Panc1 (cell line): ENCODE results near the gene FAM118A. TPM values are rescaled to one million over a fixed set of nuclear protein-coding genes. Genes with fewer than 3 reads are reported as not detected.

Source experiments
- ATAC-seq: fragments of 200-7000 bp; cut with Tn5 transposase; 2 replicates; pipeline ENCODE4 v1.9.1; 2020; ENCODE audit warnings: mild to moderate bottlenecking, moderate library complexity
- BruUV-seq: library from RNA; stranded (reverse); fragments of 400-500 nt; replicated peaks from 2 replicates; lab custom pipeline; 2021; lab: Mats Ljungman, UMichigan
- CTCF ChIA-PET: fragments of 300-600 bp; sonication (Branson Sonifier 250); formaldehyde crosslinking; loops from one replicate; lab custom pipeline; 2022; ENCODE audit warnings: antibody characterized with exemption; lab: Charles Lee
- POLR2A ChIA-PET: fragments of 300-600 bp; sonication (Branson Sonifier 250); formaldehyde crosslinking; loops from one replicate; lab custom pipeline; 2022; ENCODE audit warnings: antibody characterized with exemption; lab: Charles Lee
- DNase-seq: peaks from one replicate; pipeline ENCODE4 v3.0.0-alpha.2; 2010; ENCODE audit warnings: low read depth, low spot score
- H3K27ac ChIP-seq: 2 replicates; pipeline ENCODE4 v1.5.1; 2011; ENCODE audit warnings: mild to moderate bottlenecking, low read length, inconsistent platforms
- H3K27me3 ChIP-seq: fragments of 200-500 bp; sonication (Bioruptor generic); 2 replicates; pipeline ENCODE4 v1.6.0; 2014; ENCODE audit warnings: low read length, inconsistent platforms; ENCODE audit not compliant: control insufficient read depth, insufficient read depth
- H3K36me3 ChIP-seq: fragments of 200-500 bp; sonication (Bioruptor generic); 2 replicates; pipeline ENCODE4 v1.5.1; 2014; ENCODE audit warnings: inconsistent platforms, mild to moderate bottlenecking, low read length, moderate library complexity; ENCODE audit not compliant: control insufficient read depth, insufficient read depth
- H3K4me1 ChIP-seq: 2 replicates; pipeline ENCODE4 v1.5.1; 2011; ENCODE audit warnings: inconsistent platforms, mild to moderate bottlenecking, low read length, moderate library complexity; ENCODE audit not compliant: control insufficient read depth, insufficient read depth
- H3K4me3 ChIP-seq, 2 experiments: 2 replicates each; pipeline ENCODE4 v1.5.1; 2011 to 2012; ENCODE audit warnings: low read depth in 2 of 2, low read length in 2 of 2, mild to moderate bottlenecking in 2 of 2, inconsistent platforms in 1 of 2, moderate library complexity in 1 of 2
- H3K9me3 ChIP-seq: fragments of 200-500 bp; sonication (Bioruptor generic); 2 replicates; pipeline ENCODE4 v1.5.1; 2014; ENCODE audit warnings: low read depth, mild to moderate bottlenecking, inconsistent platforms, low read length, moderate library complexity; ENCODE audit not compliant: control insufficient read depth, insufficient read depth
- POLR2AphosphoS5 ChIP-seq: IDR thresholded peaks from 2 replicates; pipeline ENCODE4 v1.6.1; 2012; ENCODE audit warnings: mild to moderate bottlenecking, low read depth, low read length, moderate library complexity
- SIN3A ChIP-seq: IDR thresholded peaks from 2 replicates; pipeline ENCODE4 v1.6.1; 2012; ENCODE audit warnings: low read depth, mild to moderate bottlenecking, low read length, moderate library complexity, borderline replicate concordance; ENCODE audit not compliant: insufficient read depth
- TCF7L2 ChIP-seq: IDR thresholded peaks from 2 replicates; pipeline ENCODE4 v1.6.1; 2011; ENCODE audit warnings: mild to moderate bottlenecking, low read depth, low read length, inconsistent platforms
- in situ Hi-C: cut with HindIII; loops from 2 replicates; pipeline ENCODE4 v1.10.0; 2016; ENCODE audit warnings: low sequenced_read_pairs, low pct_unique_long_range_greater_than_20kb
- intact Hi-C: fragments of 100-400 bp; cut with micrococcal nuclease; formaldehyde crosslinking; loops from one replicate; pipeline ENCODE4 v1.10.0; 2022; ENCODE audit not compliant: unreplicated experiment
- total RNA-seq: library from RNA; stranded (reverse); gene quantifications from one replicate; pipeline ENCODE4 v1.2.1, GENCODE V29; 2021; ENCODE audit not compliant: unreplicated experiment
- TF ChIP-seq, protein P1 (sequence below), 2 experiments: IDR thresholded peaks; 2 replicates each; pipeline ENCODE4 v1.6.1; 2011 to 2012; ENCODE audit warnings: low read depth in 2 of 2, control low read depth in 1 of 2, low read length in 1 of 2, mild to moderate bottlenecking in 1 of 2, moderate library complexity in 1 of 2; ENCODE audit not compliant: insufficient read depth in 1 of 2
- TF ChIP-seq, protein P2 (sequence below): fragments of 450-650 bp; IDR thresholded peaks from 2 replicates; pipeline ENCODE4 v1.5.1; 2017; ENCODE audit warnings: mild to moderate bottlenecking

The FAM118A gene
- total RNA-seq, 1 experiment from 2014 or later: 73.2 TPM

DNA sequence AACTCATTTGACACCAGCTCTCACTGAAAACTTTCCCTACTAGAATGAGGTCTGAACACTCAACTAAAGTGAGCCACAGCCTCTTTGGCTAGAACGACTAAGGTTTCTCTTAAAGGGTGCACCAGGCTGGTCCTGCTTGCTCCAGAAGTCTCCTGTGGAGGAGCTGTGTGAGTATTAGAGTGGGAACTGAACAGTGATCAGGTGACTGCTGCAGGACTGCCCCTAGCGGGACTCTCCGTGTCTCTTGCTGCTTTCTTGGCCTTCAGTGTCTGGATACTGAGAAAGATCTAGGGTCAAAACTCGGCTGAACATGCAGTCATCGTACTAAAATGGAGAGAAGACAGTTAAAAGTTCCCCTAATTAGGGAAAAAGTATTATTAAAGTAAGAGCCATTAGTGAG, 34.6 kb downstream of the FAM118A start:
- TF ChIP-seq, protein P1, sequence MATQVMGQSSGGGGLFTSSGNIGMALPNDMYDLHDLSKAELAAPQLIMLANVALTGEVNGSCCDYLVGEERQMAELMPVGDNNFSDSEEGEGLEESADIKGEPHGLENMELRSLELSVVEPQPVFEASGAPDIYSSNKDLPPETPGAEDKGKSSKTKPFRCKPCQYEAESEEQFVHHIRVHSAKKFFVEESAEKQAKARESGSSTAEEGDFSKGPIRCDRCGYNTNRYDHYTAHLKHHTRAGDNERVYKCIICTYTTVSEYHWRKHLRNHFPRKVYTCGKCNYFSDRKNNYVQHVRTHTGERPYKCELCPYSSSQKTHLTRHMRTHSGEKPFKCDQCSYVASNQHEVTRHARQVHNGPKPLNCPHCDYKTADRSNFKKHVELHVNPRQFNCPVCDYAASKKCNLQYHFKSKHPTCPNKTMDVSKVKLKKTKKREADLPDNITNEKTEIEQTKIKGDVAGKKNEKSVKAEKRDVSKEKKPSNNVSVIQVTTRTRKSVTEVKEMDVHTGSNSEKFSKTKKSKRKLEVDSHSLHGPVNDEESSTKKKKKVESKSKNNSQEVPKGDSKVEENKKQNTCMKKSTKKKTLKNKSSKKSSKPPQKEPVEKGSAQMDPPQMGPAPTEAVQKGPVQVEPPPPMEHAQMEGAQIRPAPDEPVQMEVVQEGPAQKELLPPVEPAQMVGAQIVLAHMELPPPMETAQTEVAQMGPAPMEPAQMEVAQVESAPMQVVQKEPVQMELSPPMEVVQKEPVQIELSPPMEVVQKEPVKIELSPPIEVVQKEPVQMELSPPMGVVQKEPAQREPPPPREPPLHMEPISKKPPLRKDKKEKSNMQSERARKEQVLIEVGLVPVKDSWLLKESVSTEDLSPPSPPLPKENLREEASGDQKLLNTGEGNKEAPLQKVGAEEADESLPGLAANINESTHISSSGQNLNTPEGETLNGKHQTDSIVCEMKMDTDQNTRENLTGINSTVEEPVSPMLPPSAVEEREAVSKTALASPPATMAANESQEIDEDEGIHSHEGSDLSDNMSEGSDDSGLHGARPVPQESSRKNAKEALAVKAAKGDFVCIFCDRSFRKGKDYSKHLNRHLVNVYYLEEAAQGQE (IDR thresholded peaks at IDR 0.05; ENCODE audit: insufficient read depth in 1 of 2, low read depth in 2 of 2, low read length in 1 of 2): no peak
- TF ChIP-seq POLR2AphosphoS5 (no peak), TCF7L2 (no peak), SIN3A (no peak)
- TF ChIP-seq, protein P2, sequence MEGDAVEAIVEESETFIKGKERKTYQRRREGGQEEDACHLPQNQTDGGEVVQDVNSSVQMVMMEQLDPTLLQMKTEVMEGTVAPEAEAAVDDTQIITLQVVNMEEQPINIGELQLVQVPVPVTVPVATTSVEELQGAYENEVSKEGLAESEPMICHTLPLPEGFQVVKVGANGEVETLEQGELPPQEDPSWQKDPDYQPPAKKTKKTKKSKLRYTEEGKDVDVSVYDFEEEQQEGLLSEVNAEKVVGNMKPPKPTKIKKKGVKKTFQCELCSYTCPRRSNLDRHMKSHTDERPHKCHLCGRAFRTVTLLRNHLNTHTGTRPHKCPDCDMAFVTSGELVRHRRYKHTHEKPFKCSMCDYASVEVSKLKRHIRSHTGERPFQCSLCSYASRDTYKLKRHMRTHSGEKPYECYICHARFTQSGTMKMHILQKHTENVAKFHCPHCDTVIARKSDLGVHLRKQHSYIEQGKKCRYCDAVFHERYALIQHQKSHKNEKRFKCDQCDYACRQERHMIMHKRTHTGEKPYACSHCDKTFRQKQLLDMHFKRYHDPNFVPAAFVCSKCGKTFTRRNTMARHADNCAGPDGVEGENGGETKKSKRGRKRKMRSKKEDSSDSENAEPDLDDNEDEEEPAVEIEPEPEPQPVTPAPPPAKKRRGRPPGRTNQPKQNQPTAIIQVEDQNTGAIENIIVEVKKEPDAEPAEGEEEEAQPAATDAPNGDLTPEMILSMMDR: no peak
- ATAC-seq (no peak), DNase-seq (no peak)
- H3K4me3 ChIP-seq: no peak overlapping the region
- intact Hi-C loops (no loop called here), in situ Hi-C loops (no loop called here)
- no peak overlapping the region for H3K27ac ChIP-seq
- no peaks in the 10 kb centered on the region for H3K27me3 ChIP-seq
- POLR2A ChIA-PET: no interaction called here
- no peaks in the 10 kb centered on the region for H3K9me3 ChIP-seq
- H3K36me3 ChIP-seq: no peaks in the 10 kb centered on the region
- no peaks in the 10 kb centered on the region for H3K4me1 ChIP-seq
- CTCF ChIA-PET: no interaction called here
- no TSS peak for BruUV-seq

DNA sequence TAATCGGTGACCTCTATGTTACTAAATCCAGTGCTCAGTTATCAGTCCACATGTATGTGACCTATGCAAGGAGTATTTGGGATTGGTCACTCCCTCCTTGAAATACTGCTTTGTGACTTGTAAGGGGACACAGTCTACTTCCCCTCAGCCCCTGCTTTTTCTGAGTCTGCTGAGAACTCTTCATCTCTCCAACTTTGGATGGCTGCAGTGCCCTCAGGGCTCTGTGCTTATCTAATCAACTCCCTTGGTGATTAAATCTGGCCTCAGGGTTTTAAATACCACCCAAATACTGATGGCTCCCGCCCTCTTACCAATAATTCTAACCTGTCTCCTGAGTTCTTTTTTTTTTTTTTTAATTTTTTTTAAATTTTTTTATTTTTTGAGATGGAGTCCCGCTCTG, 40.2 kb downstream of the FAM118A start:
- no peak overlapping the region for H3K4me3 ChIP-seq
- no peaks in the 10 kb centered on the region for H3K27me3 ChIP-seq
- no peaks in the 10 kb centered on the region for H3K9me3 ChIP-seq
- ChIA-PET POLR2A (no interaction called here), CTCF (no interaction called here)
- TF ChIP-seq, protein P2: no peak
- TF ChIP-seq POLR2AphosphoS5 (no peak), SIN3A (no peak), TCF7L2 (no peak)
- TF ChIP-seq, protein P1 (IDR thresholded peaks at IDR 0.05; ENCODE audit: insufficient read depth in 1 of 2, low read depth in 2 of 2, low read length in 1 of 2): no peak
- no peak for ATAC-seq
- no peak overlapping the region for H3K27ac ChIP-seq
- H3K4me1 ChIP-seq: no peaks in the 10 kb centered on the region
- no peaks in the 10 kb centered on the region for H3K36me3 ChIP-seq
- intact Hi-C loops: no loop called here
- in situ Hi-C loops: no loop called here
- DNase-seq: no peak
- BruUV-seq: no TSS peak
